Inflammatory macrophage (primary cell): ENCODE data around the gene TGDS.
A peak's percentile ranks its signal among the peaks of the same experiment; 100 is the strongest.
"Not testable (repeated sequence)": the region's sequence is repeated elsewhere in the genome, so short reads cannot be mapped to it uniquely, and the experiment has no call there.

ENCODE experiments used
- DNase-seq, 2 donors: peaks; one replicate each; pipeline ENCODE4 v3.0.0-alpha.2; 2020 to 2022

The TGDS gene

DNA sequence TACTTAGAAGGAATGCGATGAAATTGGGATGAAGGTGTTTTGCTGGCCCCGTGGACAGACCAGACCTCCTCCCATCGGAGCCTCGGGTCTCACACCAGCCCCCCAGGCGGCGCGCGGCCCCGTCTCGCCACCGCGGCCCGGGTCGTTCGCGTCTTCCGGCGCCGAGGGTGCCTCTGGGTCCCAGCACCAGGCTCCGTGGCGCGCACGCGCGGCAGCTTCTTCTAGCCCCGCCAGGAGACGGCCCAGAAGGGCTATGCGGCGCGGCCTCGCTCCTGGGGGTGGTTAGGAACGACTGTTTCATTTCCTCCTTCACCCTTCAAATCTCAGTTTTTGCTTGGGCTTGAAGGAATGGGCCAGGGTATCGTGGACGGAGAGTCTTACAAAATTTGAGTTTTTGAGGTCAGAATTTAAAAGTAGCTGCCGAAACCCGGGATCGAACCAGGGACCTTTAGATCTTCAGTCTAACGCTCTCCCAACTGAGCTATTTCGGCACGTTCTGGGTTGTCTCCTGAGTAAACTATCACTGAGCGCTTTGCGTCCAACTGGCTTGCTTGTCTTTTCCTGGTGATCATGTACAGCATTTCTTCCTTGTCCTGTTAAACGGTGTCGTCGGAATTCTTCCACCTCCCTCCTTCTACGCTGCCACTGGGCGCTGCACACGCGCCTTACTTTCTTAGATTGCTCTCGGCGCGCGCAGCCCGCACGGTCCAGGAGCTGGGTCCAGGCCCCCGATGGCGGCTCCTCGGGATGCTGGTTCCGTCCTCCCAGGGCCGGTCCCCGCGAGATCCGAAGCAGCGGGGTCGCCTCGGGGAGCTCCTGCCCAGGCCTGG, 46.5 kb downstream of the TGDS start:
- peak; percentile 93 to 94 for DNase-seq

DNA sequence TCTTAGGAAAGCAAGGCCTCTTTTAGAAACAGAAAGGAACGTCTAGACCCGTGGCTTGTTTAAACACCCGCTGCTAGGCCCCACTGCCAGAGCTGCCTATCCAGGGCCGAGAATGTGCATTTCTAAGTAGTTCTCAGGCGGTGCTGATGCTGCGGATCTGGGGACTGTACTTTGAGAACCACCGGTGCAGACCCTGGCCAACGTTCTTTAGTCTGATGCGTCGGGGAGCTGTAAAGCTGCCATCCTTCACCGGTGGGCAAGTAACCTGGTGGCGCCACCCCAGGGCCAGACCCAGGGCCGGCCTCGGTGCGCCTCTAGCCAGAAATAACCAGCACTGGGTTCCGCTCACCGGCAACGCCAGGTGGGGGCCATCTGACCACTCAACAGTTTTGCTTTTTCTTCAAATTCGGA, 47.1 kb downstream of the TGDS start:
- DNase-seq, result peak in 1 of 2 donors; percentile 15

DNA sequence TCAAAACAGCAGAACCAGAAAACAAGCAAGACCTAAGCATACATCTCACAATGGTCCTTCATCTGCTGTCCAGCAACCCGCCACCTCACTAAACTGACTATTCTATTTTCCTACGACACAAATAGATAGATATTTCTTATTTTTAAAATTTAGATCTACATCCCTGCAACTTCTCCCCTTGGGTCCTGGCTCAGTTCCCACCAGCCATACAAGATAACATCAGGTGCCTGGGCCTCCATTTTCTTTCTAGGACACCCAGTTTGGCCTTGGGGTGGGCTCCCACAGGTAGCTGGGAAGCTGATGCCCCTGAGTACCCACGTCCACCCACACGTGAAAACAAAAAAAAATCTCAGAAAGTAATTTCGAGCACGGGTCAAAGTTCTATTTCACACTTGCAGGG, 47.6 kb downstream of the TGDS start:
- no peak for DNase-seq

DNA sequence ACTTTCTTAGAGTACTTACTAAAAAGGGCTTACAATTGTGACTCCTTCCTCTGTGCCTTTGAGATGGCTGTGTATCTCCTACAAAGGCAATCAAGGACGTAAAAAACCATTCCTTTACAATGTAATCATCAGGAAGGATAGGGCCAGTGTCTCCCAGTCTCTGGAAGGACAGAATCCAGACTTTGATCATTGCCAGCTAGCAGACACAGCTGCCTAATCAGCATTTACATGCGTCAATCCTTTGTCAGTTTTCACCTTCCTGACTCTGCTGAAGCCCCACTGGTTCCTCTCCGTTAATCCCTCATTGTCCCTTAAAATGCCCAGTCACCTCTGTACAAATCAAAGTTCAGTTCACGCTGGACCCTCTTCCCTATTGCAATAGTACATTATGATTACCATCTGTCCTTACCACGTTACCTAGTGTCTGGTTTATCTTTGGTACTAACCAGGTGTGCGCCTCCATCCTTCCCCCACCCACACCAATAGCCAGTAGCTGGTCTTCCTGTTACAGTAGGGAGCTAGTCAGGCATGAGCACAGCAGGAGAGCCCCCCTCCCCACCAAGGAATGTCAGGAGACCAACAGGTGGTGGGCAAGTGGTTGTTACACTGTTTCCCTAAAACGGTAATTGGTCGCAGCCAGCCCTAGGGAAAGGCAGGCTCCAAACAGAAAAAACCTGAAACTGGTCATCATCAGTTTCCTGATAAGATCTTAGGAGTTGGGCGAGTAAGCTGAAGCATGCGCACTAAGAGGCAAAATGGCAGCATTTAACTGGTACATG, 49.7 kb downstream of the TGDS start:
- no peak for DNase-seq

DNA sequence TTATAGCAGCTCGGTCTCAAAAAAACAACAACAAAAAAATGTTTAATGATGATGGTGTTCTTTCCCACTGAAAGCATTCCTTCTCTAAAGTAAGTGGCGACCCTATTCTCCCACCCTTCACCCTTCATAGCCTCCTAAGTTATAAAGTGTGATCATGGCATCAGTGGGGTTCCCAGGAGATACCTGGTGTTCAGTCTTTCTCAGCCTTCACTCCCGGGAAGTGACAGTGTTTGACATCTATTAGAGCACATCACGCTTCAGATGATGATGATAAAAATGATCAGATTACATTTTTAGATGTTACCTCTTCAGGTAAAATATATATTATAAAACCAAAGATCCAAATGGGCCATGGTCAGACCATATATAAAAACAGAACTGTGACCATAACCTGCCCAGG, 51.0 kb downstream of the TGDS start:
- DNase-seq, result no peak

DNA sequence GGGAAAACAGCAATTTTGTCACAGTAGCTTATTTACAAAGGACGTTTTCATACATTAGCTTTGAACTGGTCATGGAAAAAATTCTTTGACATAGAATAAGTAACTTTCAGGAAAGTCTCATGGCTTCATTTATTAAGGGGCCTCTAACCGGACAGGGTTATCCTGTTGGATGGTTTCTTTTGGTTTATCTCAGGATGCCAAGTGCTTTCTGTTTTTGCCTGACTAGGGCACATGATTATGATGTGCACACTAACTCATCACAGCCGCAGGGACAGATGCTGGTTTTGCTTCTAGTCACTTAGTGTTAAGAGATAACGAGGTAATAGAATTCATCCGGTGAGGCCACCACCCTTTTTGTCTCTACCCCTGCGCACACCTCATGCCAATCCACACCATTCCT, 53.0 kb downstream of the TGDS start:
- DNase-seq, result no peak

DNA sequence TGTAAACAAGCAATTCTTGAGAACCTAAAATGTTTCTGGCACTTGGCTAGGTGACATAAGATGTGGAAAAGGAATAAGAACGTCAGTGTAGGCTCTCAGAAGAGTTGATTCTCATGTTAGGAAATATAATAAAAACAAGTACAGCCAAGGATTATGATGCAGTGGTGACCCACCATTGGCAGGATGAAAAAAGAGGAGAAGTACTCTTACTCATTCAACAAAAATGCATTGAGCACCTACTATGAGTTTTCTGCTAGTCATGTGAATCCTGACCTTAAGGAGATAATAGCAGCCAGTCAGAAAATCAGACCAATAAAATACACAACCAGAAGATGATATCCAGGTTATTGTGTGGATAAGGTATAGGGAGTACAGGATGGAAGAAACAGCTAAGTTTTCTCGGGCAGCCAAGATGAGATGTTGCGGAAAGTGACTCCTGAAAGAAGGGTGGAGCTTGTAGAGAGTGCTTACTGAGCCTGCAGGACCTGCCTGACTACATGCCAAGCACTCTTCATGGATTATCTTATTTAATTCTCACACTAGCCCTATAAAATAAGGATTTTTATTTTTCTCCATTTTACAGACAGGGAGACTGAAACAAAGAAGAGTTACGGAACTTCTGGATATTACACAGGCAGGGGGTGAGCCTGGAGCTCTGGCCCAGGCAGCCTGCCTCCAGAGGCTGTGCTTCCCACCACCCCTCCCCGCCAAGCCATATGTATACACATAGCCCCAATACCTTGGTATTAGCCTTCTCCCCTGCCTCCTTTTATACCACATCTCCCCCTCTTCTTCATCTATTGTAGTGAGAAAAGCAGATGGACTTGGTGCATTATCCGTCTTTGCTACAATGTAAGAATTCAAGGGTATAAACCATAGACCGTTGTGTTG, 58.0 kb downstream of the TGDS start:
- no peak for DNase-seq

DNA sequence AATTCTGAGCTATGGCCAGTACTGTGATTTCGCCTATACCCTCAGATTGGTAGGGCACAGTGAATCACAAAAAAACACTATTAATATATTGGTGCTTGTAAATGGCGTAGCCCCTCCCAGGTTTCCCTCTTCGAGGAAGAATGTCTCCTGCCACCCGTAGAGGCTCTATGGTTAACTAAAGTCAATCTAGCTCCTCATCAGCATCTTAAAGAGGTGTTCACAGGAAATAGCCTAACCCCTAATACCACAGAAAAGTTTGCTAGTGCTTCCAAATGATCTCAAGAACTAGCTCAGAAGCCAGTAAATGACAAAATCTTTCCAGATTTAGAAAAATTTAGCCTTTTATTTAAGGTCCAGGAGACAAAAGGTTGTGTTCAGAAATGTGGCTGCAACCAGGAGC, 60.2 kb downstream of the TGDS start:
- no peak for DNase-seq

DNA sequence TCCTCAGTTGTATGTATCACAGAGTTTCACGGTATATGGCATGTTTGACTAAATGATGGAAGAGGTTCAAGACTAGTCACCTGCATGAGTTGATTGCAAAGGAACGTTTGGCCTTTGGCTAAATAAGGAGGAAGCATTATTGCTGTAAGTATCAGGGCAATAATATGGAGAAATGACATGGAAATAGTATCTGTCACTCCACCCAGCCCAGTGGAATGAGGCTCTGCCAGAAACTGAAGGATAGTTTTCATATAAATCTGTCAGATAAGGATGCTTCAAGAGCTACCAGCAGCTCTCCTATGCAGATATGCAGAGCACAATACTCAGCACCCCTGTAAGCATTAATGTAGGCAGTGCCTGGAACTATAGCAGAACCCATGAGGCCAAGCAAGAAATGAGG, 60.7 kb downstream of the TGDS start:
- no peak for DNase-seq

DNA sequence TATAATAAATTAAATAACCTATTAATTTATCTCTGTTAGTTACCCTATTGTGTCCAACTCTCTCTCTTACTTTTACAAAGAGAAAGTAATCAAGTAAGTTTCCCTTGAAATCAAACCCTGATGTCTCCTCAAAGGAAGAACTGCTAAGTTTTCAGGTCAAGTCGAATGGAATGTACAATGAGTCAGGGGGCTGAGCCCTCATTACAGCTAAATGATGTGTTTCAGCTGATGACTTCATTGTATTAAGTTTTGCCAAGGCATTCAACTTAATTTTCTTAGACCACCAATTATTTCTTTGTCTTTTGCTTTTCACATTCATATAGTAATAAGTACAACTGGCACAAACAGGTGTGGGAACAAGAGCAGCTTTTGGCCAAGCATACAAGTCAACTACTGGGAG, 61.8 kb downstream of the TGDS start:
- no peak for DNase-seq

DNA sequence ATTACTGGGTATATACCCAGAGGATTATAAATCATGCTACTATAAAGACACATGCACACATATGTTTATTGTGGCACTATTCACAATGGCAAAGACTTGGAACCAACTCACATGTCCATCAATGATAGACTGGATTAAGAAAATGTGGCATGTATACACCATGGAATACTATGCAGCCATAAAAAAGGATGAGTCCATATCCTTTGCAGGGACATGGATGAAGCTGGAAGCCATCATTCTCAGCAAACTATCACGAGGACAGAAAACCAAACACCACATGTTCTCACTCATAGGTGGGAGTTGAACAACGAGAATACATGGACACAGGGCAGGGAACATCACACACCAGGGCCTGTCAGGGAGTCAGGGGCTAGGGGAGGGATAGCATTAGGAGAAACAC, 63.7 kb downstream of the TGDS start:
- DNase-seq, result not testable (repeated sequence)

DNA sequence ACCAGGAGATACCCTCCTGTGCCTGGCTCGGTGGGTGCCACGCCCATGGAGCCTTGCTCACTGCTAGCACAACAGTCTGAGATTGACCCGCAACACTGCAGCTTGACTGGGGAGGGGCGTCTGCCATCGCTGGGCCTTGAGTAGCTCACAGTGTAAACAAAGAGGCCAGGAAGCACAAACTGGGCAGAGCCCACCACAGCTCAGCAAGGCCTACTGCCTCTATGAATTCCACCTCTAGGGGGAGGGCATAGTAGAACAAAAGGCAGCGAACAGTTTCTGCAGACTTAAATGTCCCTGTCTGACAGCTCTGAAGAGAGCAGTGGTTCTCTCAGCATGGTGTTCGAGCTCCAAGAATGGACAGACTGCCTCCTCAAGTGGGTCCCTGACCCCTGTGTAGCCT, 69.0 kb downstream of the TGDS start:
- DNase-seq, result not testable (repeated sequence)

DNA sequence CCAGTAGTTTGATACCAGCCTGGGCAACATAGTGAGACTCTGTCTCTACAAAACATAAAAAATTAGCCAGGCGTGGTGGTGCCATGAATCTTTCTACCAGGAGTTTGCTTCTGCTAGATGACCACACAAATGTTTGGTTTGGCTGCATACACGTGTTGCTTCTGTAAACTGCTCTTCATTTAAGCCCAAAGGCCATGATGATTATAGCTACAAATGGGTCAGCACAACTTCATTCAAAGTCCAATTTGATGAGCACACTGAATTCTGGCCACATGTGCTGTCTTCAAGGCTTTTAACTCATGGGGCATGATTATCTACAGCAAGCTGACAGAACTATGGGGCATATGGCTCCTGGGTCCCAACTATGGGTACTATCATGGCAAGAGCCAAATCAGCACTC, 70.2 kb downstream of the TGDS start:
- no peak for DNase-seq

DNA sequence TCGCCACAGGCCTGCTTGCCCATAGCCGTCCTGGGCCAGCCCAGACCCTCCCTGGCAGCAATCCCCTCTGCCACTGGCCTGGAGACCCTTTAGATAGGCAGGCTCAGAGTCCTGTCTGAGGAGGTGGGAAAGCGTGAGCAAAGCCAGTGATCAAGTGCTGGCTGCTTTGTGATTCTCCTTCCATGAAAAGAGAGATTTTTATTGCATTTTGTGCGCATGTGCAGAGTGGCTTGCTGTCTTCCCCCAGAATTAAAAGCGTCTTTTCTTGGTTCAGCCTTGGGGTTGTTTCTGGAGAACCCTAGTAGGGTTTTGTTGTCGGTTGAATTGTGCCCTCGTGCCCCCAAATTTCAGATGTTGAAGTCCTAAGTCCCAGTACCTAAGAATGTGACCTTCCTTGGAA, 71.5 kb downstream of the TGDS start:
- DNase-seq, result no peak
